ENCODE data around the gene PHACTR1. TPM values are rescaled to one million over a fixed set of nuclear protein-coding genes. Genes with fewer than 3 reads are reported as not detected.

The PHACTR1 gene
- total RNA-seq, 5 donors from 2014 or later (not counting 1 experiment from before 2014, with no cell fraction given) = 0.63 to 2.6 (median 1.1) TPM

- Histone ChIP-seq H3K9me3 (no peaks in the 10 kb centered on the region), H3K27ac (ENCODE audit: low read length) (no peak overlapping the region), H3K27me3 (replicated peaks in 1 of 2; ENCODE audit: control insufficient read depth in 2 of 2, extremely low read depth in 1 of 2, insufficient read depth in 2 of 2, low read length in 1 of 2) (peaks cover 0 to 3% of the 10 kb centered on the region in 2 experiments), H3K4me3 (ENCODE audit: control insufficient read depth in 1 of 2, extremely low read depth in 1 of 2, low read length in 1 of 2) (no peak overlapping the region), H3K4me1 (ENCODE audit: control insufficient read depth in 1 of 2, extremely low read depth in 1 of 2, insufficient read depth in 2 of 2, low read length in 2 of 2) (no peaks in the 10 kb centered on the region), H3K36me3 (ENCODE audit: control insufficient read depth in 2 of 2, extremely low read depth in 1 of 2, insufficient read depth in 1 of 2, low read length in 1 of 2) (no peaks in the 10 kb centered on the region)
- no peaks in the 10 kb centered on the region for H3K9me3 Mint-ChIP-seq
- H3K27me3 Mint-ChIP-seq = peaks cover 0 to 2% of the 10 kb centered on the region in 2 donors
- H3K4me1 Mint-ChIP-seq = no peaks in the 10 kb centered on the region
- H3K27ac Mint-ChIP-seq = no peak overlapping the region
- POLR2A ChIA-PET = no interaction called here
- H3K4me3 Mint-ChIP-seq = no peak overlapping the region
- no peaks in the 10 kb centered on the region for H3K36me3 Mint-ChIP-seq
- DNase-seq (no peak), ATAC-seq (replicated peaks in 1 of 4) (no peak)
- 56% methylated on average over 5 of the region's 9 CpGs for WGBS (ENCODE audit: insufficient coverage)
- CTCF ChIA-PET = no interaction called here
Observed at GRCh38 chr6:12769556-12770256, 53.1 kb downstream of the PHACTR1 start.

GRCh38 chr6:12772416-12772815 is 55.8 kb downstream of the PHACTR1 start:
- no peaks in the 10 kb centered on the region for H3K9me3 ChIP-seq
- H3K27ac Mint-ChIP-seq = no peak overlapping the region
- WGBS (ENCODE audit: insufficient coverage) = no CpG with 5 or more reads among the region's 3 CpGs
- ATAC-seq (replicated peaks in 1 of 4) (no peak), DNase-seq (no peak)
- CTCF ChIA-PET = no interaction called here
- no peak overlapping the region for H3K4me3 Mint-ChIP-seq
- peaks cover 0 to 3% of the 10 kb centered on the region in 2 experiments for H3K27me3 ChIP-seq (replicated peaks in 1 of 2; ENCODE audit: control insufficient read depth in 2 of 2, extremely low read depth in 1 of 2, insufficient read depth in 2 of 2, low read length in 1 of 2)
- H3K36me3 Mint-ChIP-seq = no peaks in the 10 kb centered on the region
- H3K36me3 ChIP-seq (ENCODE audit: control insufficient read depth in 2 of 2, extremely low read depth in 1 of 2, insufficient read depth in 1 of 2, low read length in 1 of 2) = no peaks in the 10 kb centered on the region
- POLR2A ChIA-PET = no interaction called here
- H3K27me3 Mint-ChIP-seq = peaks cover 0 to 3% of the 10 kb centered on the region in 2 donors
- H3K27ac ChIP-seq (ENCODE audit: low read length) = no peak overlapping the region
- H3K4me1 Mint-ChIP-seq = no peaks in the 10 kb centered on the region
- H3K4me1 ChIP-seq (ENCODE audit: control insufficient read depth in 1 of 2, extremely low read depth in 1 of 2, insufficient read depth in 2 of 2, low read length in 2 of 2) = no peaks in the 10 kb centered on the region
- H3K9me3 Mint-ChIP-seq = no peaks in the 10 kb centered on the region
- H3K4me3 ChIP-seq (ENCODE audit: control insufficient read depth in 1 of 2, extremely low read depth in 1 of 2, low read length in 1 of 2) = no peak overlapping the region

- H3K27ac ChIP-seq (ENCODE audit: low read length) = no peak overlapping the region
- H3K36me3 Mint-ChIP-seq = no peaks in the 10 kb centered on the region
- H3K36me3 ChIP-seq (ENCODE audit: control insufficient read depth in 2 of 2, extremely low read depth in 1 of 2, insufficient read depth in 1 of 2, low read length in 1 of 2) = no peaks in the 10 kb centered on the region
- H3K27ac Mint-ChIP-seq = no peak overlapping the region
- H3K4me3 Mint-ChIP-seq = no peak overlapping the region
- no peaks in the 10 kb centered on the region for H3K4me1 ChIP-seq (ENCODE audit: control insufficient read depth in 1 of 2, extremely low read depth in 1 of 2, insufficient read depth in 2 of 2, low read length in 2 of 2)
- no peak for DNase-seq
- H3K27me3 Mint-ChIP-seq = peaks cover 5 to 10% of the 10 kb centered on the region in 2 donors
- H3K4me1 Mint-ChIP-seq = no peaks in the 10 kb centered on the region
- WGBS (ENCODE audit: insufficient coverage) = 92% methylated on average over 2 of the region's 4 CpGs
- no peaks in the 10 kb centered on the region for H3K9me3 Mint-ChIP-seq
- ChIA-PET CTCF (no interaction called here), POLR2A (no interaction called here)
- ATAC-seq (replicated peaks in 1 of 4) = no peak
- no peaks in the 10 kb centered on the region for H3K9me3 ChIP-seq
- H3K27me3 ChIP-seq (replicated peaks in 1 of 2; ENCODE audit: control insufficient read depth in 2 of 2, extremely low read depth in 1 of 2, insufficient read depth in 2 of 2, low read length in 1 of 2) = peaks cover 0 to 2% of the 10 kb centered on the region in 2 experiments
- no peak overlapping the region for H3K4me3 ChIP-seq (ENCODE audit: control insufficient read depth in 1 of 2, extremely low read depth in 1 of 2, low read length in 1 of 2)
Observed at GRCh38 chr6:12776291-12776690, 59.7 kb downstream of the PHACTR1 start.

- Mint-ChIP-seq H3K4me3 (no peak overlapping the region), H3K4me1 (no peaks in the 10 kb centered on the region), H3K27ac (no peak overlapping the region), H3K27me3 (peaks cover 5 to 17% of the 10 kb centered on the region in 2 donors), H3K36me3 (no peaks in the 10 kb centered on the region), H3K9me3 (no peaks in the 10 kb centered on the region)
- DNase-seq (no peak), ATAC-seq (replicated peaks in 1 of 4) (no peak)
- Histone ChIP-seq H3K27me3 (replicated peaks in 1 of 2; ENCODE audit: control insufficient read depth in 2 of 2, extremely low read depth in 1 of 2, insufficient read depth in 2 of 2, low read length in 1 of 2) (peaks cover 0 to 2% of the 10 kb centered on the region in 2 experiments), H3K27ac (ENCODE audit: low read length) (no peak overlapping the region), H3K4me1 (ENCODE audit: control insufficient read depth in 1 of 2, extremely low read depth in 1 of 2, insufficient read depth in 2 of 2, low read length in 2 of 2) (no peaks in the 10 kb centered on the region), H3K36me3 (ENCODE audit: control insufficient read depth in 2 of 2, extremely low read depth in 1 of 2, insufficient read depth in 1 of 2, low read length in 1 of 2) (no peaks in the 10 kb centered on the region), H3K4me3 (ENCODE audit: control insufficient read depth in 1 of 2, extremely low read depth in 1 of 2, low read length in 1 of 2) (no peak overlapping the region), H3K9me3 (no peaks in the 10 kb centered on the region)
- WGBS (ENCODE audit: insufficient coverage) = no CpG with 5 or more reads among the region's 2 CpGs
- ChIA-PET CTCF (no interaction called here), POLR2A (no interaction called here)
Observed at GRCh38 chr6:12779772-12780171, 63.2 kb downstream of the PHACTR1 start.

- Mint-ChIP-seq H3K27ac (no peak overlapping the region), H3K27me3 (peaks cover 2 to 17% of the 10 kb centered on the region in 2 donors), H3K4me1 (no peaks in the 10 kb centered on the region), H3K4me3 (no peak overlapping the region), H3K9me3 (no peaks in the 10 kb centered on the region), H3K36me3 (no peaks in the 10 kb centered on the region)
- Histone ChIP-seq H3K36me3 (ENCODE audit: control insufficient read depth in 2 of 2, extremely low read depth in 1 of 2, insufficient read depth in 1 of 2, low read length in 1 of 2) (no peaks in the 10 kb centered on the region), H3K27ac (ENCODE audit: low read length) (no peak overlapping the region), H3K9me3 (no peaks in the 10 kb centered on the region), H3K4me3 (ENCODE audit: control insufficient read depth in 1 of 2, extremely low read depth in 1 of 2, low read length in 1 of 2) (no peak overlapping the region), H3K4me1 (ENCODE audit: control insufficient read depth in 1 of 2, extremely low read depth in 1 of 2, insufficient read depth in 2 of 2, low read length in 2 of 2) (no peaks in the 10 kb centered on the region), H3K27me3 (replicated peaks in 1 of 2; ENCODE audit: control insufficient read depth in 2 of 2, extremely low read depth in 1 of 2, insufficient read depth in 2 of 2, low read length in 1 of 2) (peaks cover 0 to 2% of the 10 kb centered on the region in 2 experiments)
- ChIA-PET POLR2A (interaction anchor here in 1 of 2 donors (0.6 kb wide), 1 partner anchor 922 kb away, joined by 9 read pairs; no protein-coding TSS in a partner anchor), CTCF (no interaction called here)
- WGBS (ENCODE audit: insufficient coverage) = 84% methylated on average over 2 of the region's 5 CpGs
- DNase-seq (no peak), ATAC-seq (replicated peaks in 1 of 4) (no peak)
Observed at GRCh38 chr6:12782136-12782535, 65.6 kb downstream of the PHACTR1 start.

- H3K4me3 Mint-ChIP-seq = no peak overlapping the region
- H3K27ac Mint-ChIP-seq = no peak overlapping the region
- H3K4me3 ChIP-seq (ENCODE audit: control insufficient read depth in 1 of 2, extremely low read depth in 1 of 2, low read length in 1 of 2) = no peak overlapping the region
- no peaks in the 10 kb centered on the region for H3K4me1 Mint-ChIP-seq
- ChIA-PET POLR2A (no interaction called here), CTCF (no interaction called here)
- no peaks in the 10 kb centered on the region for H3K36me3 ChIP-seq (ENCODE audit: control insufficient read depth in 2 of 2, extremely low read depth in 1 of 2, insufficient read depth in 1 of 2, low read length in 1 of 2)
- WGBS (ENCODE audit: insufficient coverage) = no CpG with 5 or more reads among the region's 5 CpGs
- DNase-seq = no peak
- H3K9me3 Mint-ChIP-seq = peaks cover 0 to 2% (median 0%) of the 10 kb centered on the region in 3 donors
- H3K27ac ChIP-seq (ENCODE audit: low read length) = no peak overlapping the region
- H3K9me3 ChIP-seq = no peaks in the 10 kb centered on the region
- ATAC-seq (replicated peaks in 1 of 4) = no peak
- H3K4me1 ChIP-seq (ENCODE audit: control insufficient read depth in 1 of 2, extremely low read depth in 1 of 2, insufficient read depth in 2 of 2, low read length in 2 of 2) = no peaks in the 10 kb centered on the region
- H3K27me3 ChIP-seq (replicated peaks in 1 of 2; ENCODE audit: control insufficient read depth in 2 of 2, extremely low read depth in 1 of 2, insufficient read depth in 2 of 2, low read length in 1 of 2) = no peaks in the 10 kb centered on the region
- no peaks in the 10 kb centered on the region for H3K36me3 Mint-ChIP-seq
- peaks cover 0 to 16% of the 10 kb centered on the region in 2 donors for H3K27me3 Mint-ChIP-seq
Observed at GRCh38 chr6:12785301-12785700, 68.7 kb downstream of the PHACTR1 start.
